ENCODE data around the gene MAGI1.

Gene MAGI1

DNA sequence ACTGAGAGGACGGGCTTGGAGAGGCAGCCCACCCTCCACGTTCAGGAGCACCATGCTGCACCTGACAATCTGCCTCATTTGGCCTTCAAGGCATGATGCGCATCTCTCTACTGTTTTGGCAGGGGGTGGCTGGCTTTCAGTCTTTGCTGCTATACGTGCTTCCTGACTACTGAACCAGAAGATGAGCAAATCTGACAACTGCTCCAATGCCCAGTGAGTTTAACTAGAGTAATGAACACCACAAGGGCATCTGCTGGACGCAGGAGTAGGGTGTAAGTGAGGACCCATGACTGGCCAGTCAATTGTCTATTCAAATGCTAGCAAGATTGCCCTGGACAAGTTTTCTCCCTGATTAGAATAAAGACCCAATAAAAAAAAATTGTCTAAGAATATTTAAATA, 335.7 kb downstream of the MAGI1 start:
- TF ChIP-seq, protein P1, sequence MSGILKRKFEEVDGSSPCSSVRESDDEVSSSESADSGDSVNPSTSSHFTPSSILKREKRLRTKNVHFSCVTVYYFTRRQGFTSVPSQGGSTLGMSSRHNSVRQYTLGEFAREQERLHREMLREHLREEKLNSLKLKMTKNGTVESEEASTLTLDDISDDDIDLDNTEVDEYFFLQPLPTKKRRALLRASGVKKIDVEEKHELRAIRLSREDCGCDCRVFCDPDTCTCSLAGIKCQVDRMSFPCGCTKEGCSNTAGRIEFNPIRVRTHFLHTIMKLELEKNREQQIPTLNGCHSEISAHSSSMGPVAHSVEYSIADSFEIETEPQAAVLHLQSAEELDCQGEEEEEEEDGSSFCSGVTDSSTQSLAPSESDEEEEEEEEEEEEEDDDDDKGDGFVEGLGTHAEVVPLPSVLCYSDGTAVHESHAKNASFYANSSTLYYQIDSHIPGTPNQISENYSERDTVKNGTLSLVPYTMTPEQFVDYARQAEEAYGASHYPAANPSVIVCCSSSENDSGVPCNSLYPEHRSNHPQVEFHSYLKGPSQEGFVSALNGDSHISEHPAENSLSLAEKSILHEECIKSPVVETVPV (CRISPR knock-in tag; IDR thresholded peaks at IDR 0.05): no peak
- no peak for TF ChIP-seq RARB (CRISPR knock-in tag; IDR thresholded peaks at IDR 0.05)
- TF ChIP-seq, protein P2, sequence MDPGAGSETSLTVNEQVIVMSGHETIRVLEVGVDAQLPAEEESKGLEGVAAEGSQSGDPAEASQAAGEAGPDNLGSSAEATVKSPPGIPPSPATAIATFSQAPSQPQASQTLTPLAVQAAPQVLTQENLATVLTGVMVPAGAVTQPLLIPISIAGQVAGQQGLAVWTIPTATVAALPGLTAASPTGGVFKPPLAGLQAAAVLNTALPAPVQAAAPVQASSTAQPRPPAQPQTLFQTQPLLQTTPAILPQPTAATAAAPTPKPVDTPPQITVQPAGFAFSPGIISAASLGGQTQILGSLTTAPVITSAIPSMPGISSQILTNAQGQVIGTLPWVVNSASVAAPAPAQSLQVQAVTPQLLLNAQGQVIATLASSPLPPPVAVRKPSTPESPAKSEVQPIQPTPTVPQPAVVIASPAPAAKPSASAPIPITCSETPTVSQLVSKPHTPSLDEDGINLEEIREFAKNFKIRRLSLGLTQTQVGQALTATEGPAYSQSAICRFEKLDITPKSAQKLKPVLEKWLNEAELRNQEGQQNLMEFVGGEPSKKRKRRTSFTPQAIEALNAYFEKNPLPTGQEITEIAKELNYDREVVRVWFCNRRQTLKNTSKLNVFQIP (CRISPR knock-in tag; IDR thresholded peaks at IDR 0.05; ENCODE audit: borderline replicate concordance, low read depth): no peak
- TF ChIP-seq ZC3H10 (CRISPR knock-in tag; IDR thresholded peaks at IDR 0.05): no peak
- no peak for TF ChIP-seq GLIS3 (CRISPR knock-in tag; IDR thresholded peaks at IDR 0.05)
- no peak for TF ChIP-seq CREB5 (CRISPR knock-in tag; IDR thresholded peaks at IDR 0.05; ENCODE audit: low read depth)
- no peak for TF ChIP-seq TOX (CRISPR knock-in tag; IDR thresholded peaks at IDR 0.05; ENCODE audit: borderline replicate concordance)
- no peak for TF ChIP-seq CSDC2 (CRISPR knock-in tag; IDR thresholded peaks at IDR 0.05)
- TF ChIP-seq TCF4 (CRISPR knock-in tag; IDR thresholded peaks at IDR 0.05; ENCODE audit: borderline replicate concordance): no peak
- TF ChIP-seq PATZ1 (CRISPR knock-in tag; IDR thresholded peaks at IDR 0.05; ENCODE audit: borderline replicate concordance): no peak
- no peak for ATAC-seq

GRCh38 chr3:65702202-65702601, 336.5 kb downstream of the MAGI1 start:
- TF ChIP-seq ZNF70 (CRISPR knock-in tag; IDR thresholded peaks at IDR 0.05): no peak
- TF ChIP-seq ZNF565 (CRISPR knock-in tag; conservative IDR thresholded peaks at IDR 0.05; ENCODE audit: low read depth): no peak
- no peak for TF ChIP-seq CREB5 (CRISPR knock-in tag; IDR thresholded peaks at IDR 0.05; ENCODE audit: low read depth)
- TF ChIP-seq CSDC2 (CRISPR knock-in tag; IDR thresholded peaks at IDR 0.05): no peak
- no peak for TF ChIP-seq ZFP3 (CRISPR knock-in tag; IDR thresholded peaks at IDR 0.05)
- no peak for TF ChIP-seq BACH2 (CRISPR knock-in tag; IDR thresholded peaks at IDR 0.05; ENCODE audit: borderline replicate concordance)
- TF ChIP-seq ZFP30 (CRISPR knock-in tag; IDR thresholded peaks at IDR 0.05): no peak
- no peak for TF ChIP-seq TOX (CRISPR knock-in tag; IDR thresholded peaks at IDR 0.05; ENCODE audit: borderline replicate concordance)
- no peak for TF ChIP-seq ZNF8 (CRISPR knock-in tag; IDR thresholded peaks at IDR 0.05)
- TF ChIP-seq PATZ1 (CRISPR knock-in tag; IDR thresholded peaks at IDR 0.05; ENCODE audit: borderline replicate concordance): no peak
- no peak for ATAC-seq

GRCh38 chr3:65701516-65701915, 337.2 kb downstream of the MAGI1 start:
- no peak for ATAC-seq
- TF ChIP-seq ISL1 (CRISPR knock-in tag; IDR thresholded peaks at IDR 0.05) (no peak), GLIS3 (CRISPR knock-in tag; IDR thresholded peaks at IDR 0.05) (no peak), ZNF8 (CRISPR knock-in tag; IDR thresholded peaks at IDR 0.05) (no peak), TSHZ2 (CRISPR knock-in tag; IDR thresholded peaks at IDR 0.05) (no peak), CREB5 (CRISPR knock-in tag; IDR thresholded peaks at IDR 0.05; ENCODE audit: low read depth) (no peak), PATZ1 (CRISPR knock-in tag; IDR thresholded peaks at IDR 0.05; ENCODE audit: borderline replicate concordance) (no peak), ARNTL (CRISPR knock-in tag; IDR thresholded peaks at IDR 0.05; ENCODE audit: borderline replicate concordance, low read depth) (no peak), CSDC2 (CRISPR knock-in tag; IDR thresholded peaks at IDR 0.05) (no peak)
- TF ChIP-seq, protein P1 (CRISPR knock-in tag; IDR thresholded peaks at IDR 0.05): no peak
